Smooth muscle cell (in vitro differentiated cells): ENCODE results near the gene OSBPL10. TPM values are rescaled to one million over a fixed set of nuclear protein-coding genes. Genes with fewer than 3 reads are reported as not detected.
A peak's percentile ranks its signal among the peaks of the same experiment; 100 is the strongest.

Source experiments
- DNase-seq: peaks from one replicate; lab custom pipeline; 2025; ENCODE audit not compliant: unreplicated experiment; lab: John Stamatoyannopoulos, UW
- H2AFZ ChIP-seq: fragments of 200-600 bp; sonication (generic); 2 replicates; pipeline ENCODE4 v1.6.0; 2016; ENCODE audit warnings: antibody characterized with exemption, low read depth, mild to moderate bottlenecking
- H3F3A ChIP-seq: fragments of 200-600 bp; sonication (generic); 2 replicates; pipeline ENCODE4 v1.6.0; 2017; ENCODE audit warnings: antibody characterized with exemption, low read depth
- H3K27ac ChIP-seq: fragments of 200-600 bp; sonication (generic); 2 replicates; pipeline ENCODE4 v1.5.1; 2016; ENCODE audit warnings: low read depth, mild to moderate bottlenecking
- H3K27me3 ChIP-seq: fragments of 200-600 bp; sonication (generic); 2 replicates; pipeline ENCODE4 v1.6.1; 2016; ENCODE audit warnings: low read depth, mild to moderate bottlenecking
- H3K36me3 ChIP-seq: fragments of 200-600 bp; sonication (generic); 2 replicates; pipeline ENCODE4 v1.5.1; 2016; ENCODE audit warnings: low read depth
- H3K4me1 ChIP-seq: fragments of 200-600 bp; sonication (generic); 2 replicates; pipeline ENCODE4 v1.5.1; 2016; ENCODE audit warnings: low read depth
- H3K4me2 ChIP-seq: fragments of 200-600 bp; sonication (generic); 2 replicates; pipeline ENCODE4 v1.6.0; 2016; ENCODE audit warnings: mild to moderate bottlenecking
- H3K4me3 ChIP-seq: fragments of 200-600 bp; sonication (generic); 2 replicates; pipeline ENCODE4 v1.5.1; 2016; ENCODE audit warnings: mild to moderate bottlenecking
- H3K79me2 ChIP-seq: fragments of 200-600 bp; sonication (generic); 2 replicates; pipeline ENCODE4 v1.6.0; 2016; ENCODE audit warnings: low read depth, mild to moderate bottlenecking
- H3K9ac ChIP-seq: fragments of 200-600 bp; sonication (generic); 2 replicates; pipeline ENCODE4 v1.6.0; 2016; ENCODE audit warnings: low read depth
- H3K9me3 ChIP-seq: fragments of 200-600 bp; sonication (generic); replicated peaks from 2 replicates; pipeline ENCODE4 v1.5.1; 2016; ENCODE audit warnings: low read depth
- H4K20me1 ChIP-seq: fragments of 200-600 bp; sonication (generic); 2 replicates; pipeline ENCODE4 v1.6.0; 2016; ENCODE audit warnings: low read depth
- CTCF ChIP-seq: fragments of 200-600 bp; sonication (generic); IDR thresholded peaks from 2 replicates; pipeline ENCODE4 v1.5.1; 2017; ENCODE audit warnings: borderline replicate concordance, mild to moderate bottlenecking, antibody characterized with exemption; ENCODE audit not compliant: insufficient read depth, poor library complexity, severe bottlenecking
- WGBS: methylation state at CpG from one replicate; pipeline ENCODE4 v1.1.7; 2016; ENCODE audit warnings: low lambda C conversion rate; 5-methylcytosine and 5-hydroxymethylcytosine counted together
- polyA plus RNA-seq: library from polyadenylated mRNA; unstranded; fragments of >200 nt; fragmentation: Nextera tagmentation; extraction: Ambion mirVana; gene quantifications from 2 replicates; pipeline ENCODE4 v1.2.1, GENCODE V29; 2016
- total RNA-seq: library from RNA; depleted of rRNA; stranded (reverse); fragments of >200 nt; gene quantifications from 2 replicates; pipeline ENCODE4 v1.2.3, GENCODE V29; 2014

OSBPL10 gene
- total and polyA plus RNA-seq, 2 experiments from 2014 or later = 48.9 to 91.5 TPM

- H3K4me3 ChIP-seq = no peak overlapping the region
- no peak for TF ChIP-seq CTCF
- H3K79me2 ChIP-seq = peaks cover 10% of the 10 kb centered on the region
- peaks cover 15% of the 10 kb centered on the region for H3F3A ChIP-seq
- H3K27ac ChIP-seq = peak overlapping the region; percentile 37
- H4K20me1 ChIP-seq = no peaks in the 10 kb centered on the region
- no peak overlapping the region for H3K9ac ChIP-seq
- H3K36me3 ChIP-seq = no peaks in the 10 kb centered on the region
- H3K4me2 ChIP-seq = peak overlapping the region; percentile 60
- H3K4me1 ChIP-seq = peaks cover 22% of the 10 kb centered on the region
- no peaks in the 10 kb centered on the region for H3K27me3 ChIP-seq
- WGBS = 60% methylated on average over 2 of the region's 2 CpGs
- H2AFZ ChIP-seq = no peak overlapping the region
- no peak for DNase-seq
- H3K9me3 ChIP-seq = no peaks in the 10 kb centered on the region
Observed at GRCh38 chr3:31728403-31728802, 252.7 kb downstream of the OSBPL10 start.

GRCh38 chr3:31725976-31726375 is 255.1 kb downstream of the OSBPL10 start:
- Histone ChIP-seq H3K27ac (peak overlapping the region; percentile 90), H3K9me3 (no peaks in the 10 kb centered on the region), H3K27me3 (no peaks in the 10 kb centered on the region), H3F3A (peaks cover 15% of the 10 kb centered on the region), H3K9ac (no peak overlapping the region), H3K4me3 (no peak overlapping the region), H3K79me2 (peaks cover 10% of the 10 kb centered on the region), H3K4me1 (peaks cover 26% of the 10 kb centered on the region), H2AFZ (no peak overlapping the region), H3K4me2 (no peak overlapping the region), H3K36me3 (no peaks in the 10 kb centered on the region), H4K20me1 (no peaks in the 10 kb centered on the region)
- no peak for DNase-seq
- TF ChIP-seq CTCF = no peak
- WGBS = 93% methylated on average over 4 of the region's 4 CpGs

- Histone ChIP-seq H3K4me1 (peaks cover 26% of the 10 kb centered on the region), H3K9ac (no peak overlapping the region), H3K27me3 (no peaks in the 10 kb centered on the region), H3K4me2 (no peak overlapping the region), H4K20me1 (no peaks in the 10 kb centered on the region), H3K9me3 (no peaks in the 10 kb centered on the region), H3K79me2 (peaks cover 10% of the 10 kb centered on the region), H3K27ac (peak overlapping the region; percentile 90), H2AFZ (no peak overlapping the region), H3F3A (peaks cover 15% of the 10 kb centered on the region), H3K4me3 (no peak overlapping the region), H3K36me3 (no peaks in the 10 kb centered on the region)
- DNase-seq = no peak
- WGBS = 86% methylated on average over 6 of the region's 6 CpGs
- TF ChIP-seq CTCF = no peak
Observed at GRCh38 chr3:31725568-31725967, 255.5 kb downstream of the OSBPL10 start.

GRCh38 chr3:31724651-31725050 is 256.4 kb downstream of the OSBPL10 start:
- peaks cover 26% of the 10 kb centered on the region for H3K4me1 ChIP-seq
- peak overlapping the region; percentile 90 for H3K27ac ChIP-seq
- peak; percentile 28 for TF ChIP-seq CTCF
- peaks cover 15% of the 10 kb centered on the region for H3F3A ChIP-seq
- peak overlapping the region; percentile 76 for H3K4me2 ChIP-seq
- no peaks in the 10 kb centered on the region for H3K27me3 ChIP-seq
- H4K20me1 ChIP-seq = no peaks in the 10 kb centered on the region
- H3K9ac ChIP-seq = peak overlapping the region; percentile 49
- H3K36me3 ChIP-seq = no peaks in the 10 kb centered on the region
- peak overlapping the region; percentile 42 for H2AFZ ChIP-seq
- peak overlapping the region; percentile 2 for H3K4me3 ChIP-seq
- no peaks in the 10 kb centered on the region for H3K9me3 ChIP-seq
- DNase-seq = no peak
- WGBS = 32% methylated on average over 4 of the region's 4 CpGs
- peaks cover 11% of the 10 kb centered on the region for H3K79me2 ChIP-seq
